Rectal smooth muscle tissue (tissue), 1 donor: ENCODE measurements around the gene CHI3L1.

Experiments
- H3K27ac ChIP-seq: one replicate; pipeline ENCODE4 v1.7.0; 2013; ENCODE audit warnings: low read depth, low read length, inconsistent platforms
- H3K27me3 ChIP-seq: one replicate; pipeline ENCODE4 v1.7.0; 2013; ENCODE audit warnings: low read length; ENCODE audit not compliant: control insufficient read depth, insufficient read depth
- H3K36me3 ChIP-seq: one replicate; pipeline ENCODE4 v1.7.0; 2013; ENCODE audit warnings: low read length; ENCODE audit not compliant: control insufficient read depth, insufficient read depth
- H3K4me1 ChIP-seq: one replicate; pipeline ENCODE4 v1.7.0; 2013; ENCODE audit warnings: low read length; ENCODE audit not compliant: control insufficient read depth, insufficient read depth
- H3K4me3 ChIP-seq: one replicate; pipeline ENCODE4 v1.7.0; 2013; ENCODE audit warnings: low read length
- H3K9ac ChIP-seq: one replicate; pipeline ENCODE4 v1.7.0; 2013; ENCODE audit warnings: low read length

Gene CHI3L1

GRCh38 chr1:203148127-203148526 lies 38.4 kb downstream of the CHI3L1 start:
- H3K4me1 ChIP-seq: no peaks in the 10 kb centered on the region

GRCh38 chr1:203147376-203147775 lies 39.1 kb downstream of the CHI3L1 start:
- Histone ChIP-seq H3K4me3 (no peak overlapping the region), H3K36me3 (no peaks in the 10 kb centered on the region), H3K27ac (no peak overlapping the region), H3K27me3 (no peaks in the 10 kb centered on the region), H3K9ac (no peak overlapping the region), H3K4me1 (no peaks in the 10 kb centered on the region)

More at GRCh38 chr1:203148127-203148526, 38.4 kb downstream of the CHI3L1 start:
- H3K27ac ChIP-seq: no peak overlapping the region
- no peak overlapping the region for H3K4me3 ChIP-seq
- H3K36me3 ChIP-seq: no peaks in the 10 kb centered on the region
- H3K9ac ChIP-seq: no peak overlapping the region
- H3K27me3 ChIP-seq: no peaks in the 10 kb centered on the region

- Histone ChIP-seq H3K4me3 (no peak overlapping the region), H3K9ac (no peak overlapping the region), H3K27me3 (no peaks in the 10 kb centered on the region), H3K27ac (no peak overlapping the region), H3K36me3 (no peaks in the 10 kb centered on the region), H3K4me1 (no peaks in the 10 kb centered on the region)
These were observed 40.0 kb downstream of the CHI3L1 start for GRCh38 chr1:203146537-203146936.

GRCh38 chr1:203146042-203146369 lies 40.5 kb downstream of the CHI3L1 start:
- no peak overlapping the region for H3K9ac ChIP-seq
- no peaks in the 10 kb centered on the region for H3K36me3 ChIP-seq
- no peak overlapping the region for H3K27ac ChIP-seq
- H3K4me3 ChIP-seq: no peak overlapping the region
- no peaks in the 10 kb centered on the region for H3K27me3 ChIP-seq
- no peaks in the 10 kb centered on the region for H3K4me1 ChIP-seq

- no peaks in the 10 kb centered on the region for H3K4me1 ChIP-seq
- H3K9ac ChIP-seq: no peak overlapping the region
- no peak overlapping the region for H3K27ac ChIP-seq
- no peak overlapping the region for H3K4me3 ChIP-seq
- no peaks in the 10 kb centered on the region for H3K27me3 ChIP-seq
- H3K36me3 ChIP-seq: no peaks in the 10 kb centered on the region
These were observed 41.0 kb downstream of the CHI3L1 start for GRCh38 chr1:203145321-203146041.

- no peak overlapping the region for H3K27ac ChIP-seq
- no peak overlapping the region for H3K9ac ChIP-seq
These were observed 41.8 kb downstream of the CHI3L1 start for GRCh38 chr1:203144661-203145060.

GRCh38 chr1:203143641-203144040 lies 42.9 kb downstream of the CHI3L1 start:
- Histone ChIP-seq H3K4me1 (no peaks in the 10 kb centered on the region), H3K27ac (no peak overlapping the region), H3K9ac (no peak overlapping the region), H3K27me3 (no peaks in the 10 kb centered on the region), H3K4me3 (no peak overlapping the region), H3K36me3 (no peaks in the 10 kb centered on the region)

More at GRCh38 chr1:203144661-203145060, 41.8 kb downstream of the CHI3L1 start:
- Histone ChIP-seq H3K4me1 (no peaks in the 10 kb centered on the region), H3K36me3 (no peaks in the 10 kb centered on the region), H3K27me3 (no peaks in the 10 kb centered on the region), H3K4me3 (no peak overlapping the region)

- Histone ChIP-seq H3K4me1 (no peaks in the 10 kb centered on the region), H3K36me3 (no peaks in the 10 kb centered on the region), H3K27me3 (no peaks in the 10 kb centered on the region), H3K27ac (no peak overlapping the region), H3K4me3 (no peak overlapping the region), H3K9ac (no peak overlapping the region)
These were observed 43.7 kb downstream of the CHI3L1 start for GRCh38 chr1:203142684-203143408.

GRCh38 chr1:203142124-203142523 lies 44.4 kb downstream of the CHI3L1 start:
- no peaks in the 10 kb centered on the region for H3K27me3 ChIP-seq
- H3K4me3 ChIP-seq: no peak overlapping the region
- H3K27ac ChIP-seq: no peak overlapping the region
- no peaks in the 10 kb centered on the region for H3K4me1 ChIP-seq
- H3K9ac ChIP-seq: no peak overlapping the region
- H3K36me3 ChIP-seq: no peaks in the 10 kb centered on the region

GRCh38 chr1:203140743-203141520 lies 45.6 kb downstream of the CHI3L1 start:
- H3K4me1 ChIP-seq: no peaks in the 10 kb centered on the region
- H3K36me3 ChIP-seq: no peaks in the 10 kb centered on the region
- no peak overlapping the region for H3K27ac ChIP-seq
- H3K4me3 ChIP-seq: no peak overlapping the region
- no peaks in the 10 kb centered on the region for H3K27me3 ChIP-seq
- no peak overlapping the region for H3K9ac ChIP-seq

GRCh38 chr1:203139976-203140475 lies 46.5 kb downstream of the CHI3L1 start:
- Histone ChIP-seq H3K27ac (no peak overlapping the region), H3K4me1 (no peaks in the 10 kb centered on the region)

GRCh38 chr1:203138066-203138465 lies 48.4 kb downstream of the CHI3L1 start:
- H3K9ac ChIP-seq: no peak overlapping the region
- H3K36me3 ChIP-seq: no peaks in the 10 kb centered on the region
- H3K27ac ChIP-seq: no peak overlapping the region
- no peak overlapping the region for H3K4me3 ChIP-seq
- H3K27me3 ChIP-seq: no peaks in the 10 kb centered on the region
- H3K4me1 ChIP-seq: no peaks in the 10 kb centered on the region

More at GRCh38 chr1:203139976-203140475, 46.5 kb downstream of the CHI3L1 start:
- no peaks in the 10 kb centered on the region for H3K27me3 ChIP-seq
- H3K9ac ChIP-seq: no peak overlapping the region
- H3K4me3 ChIP-seq: no peak overlapping the region
- no peaks in the 10 kb centered on the region for H3K36me3 ChIP-seq
